ENCODE data around the gene EBPL. TPM values are rescaled to one million over a fixed set of nuclear protein-coding genes. Genes with fewer than 3 reads are reported as not detected.

The EBPL gene
- total and polyA plus RNA-seq, 9 donors = 48.7 to 112 (median 70.0) TPM

GRCh38 chr13:49670828-49671227, 20.5 kb downstream of the EBPL start:
- H3K27ac ChIP-seq = no peak overlapping the region
- TF ChIP-seq CTCF (IDR thresholded peaks at IDR 0.05) (no peak), EP300 (IDR thresholded peaks at IDR 0.05) (no peak), POLR2A (IDR thresholded peaks at IDR 0.05) (no peak)
- DNase-seq = no peak
- no peaks in the 10 kb centered on the region for H3K4me1 ChIP-seq (ENCODE audit: insufficient read depth)
- H3K4me3 ChIP-seq = no peak overlapping the region
- no peaks in the 10 kb centered on the region for H3K9me3 ChIP-seq
- 50 to 70% (median 70%) methylated on average over 5 of the region's 5 CpGs for WGBS, 3 donors
- no peaks in the 10 kb centered on the region for H3K27me3 ChIP-seq
- intact Hi-C loops (cut with DNase I) = loop anchor here in 2 of 4 donors (5.0 to 10.0 kb wide), 2 partner anchors 174 to 176 kb away; no protein-coding TSS in a partner anchor
- no peaks in the 10 kb centered on the region for H3K36me3 ChIP-seq

GRCh38 chr13:49669735-49670309, 21.5 kb downstream of the EBPL start:
- Histone ChIP-seq H3K36me3 (no peaks in the 10 kb centered on the region), H3K4me1 (ENCODE audit: insufficient read depth) (no peaks in the 10 kb centered on the region), H3K27me3 (no peaks in the 10 kb centered on the region), H3K4me3 (no peak overlapping the region), H3K27ac (no peak overlapping the region), H3K9me3 (no peaks in the 10 kb centered on the region)
- intact Hi-C loops (cut with DNase I) = loop anchor here in 3 of 4 donors (5.0 to 10.0 kb wide), 2 partner anchors 175 to 177 kb away; no protein-coding TSS in a partner anchor
- 40 to 45% (median 42%) methylated on average over 5 of the region's 5 CpGs for WGBS, 3 donors
- peak; percentile 31 to 61 (median 56) for DNase-seq
- TF ChIP-seq POLR2A (IDR thresholded peaks at IDR 0.05) = no peak
- peak; percentile 43 to 48 (median 44) for TF ChIP-seq CTCF (IDR thresholded peaks at IDR 0.05)
- no peak for TF ChIP-seq EP300 (IDR thresholded peaks at IDR 0.05)

- Histone ChIP-seq H3K4me3 (no peak overlapping the region), H3K36me3 (no peaks in the 10 kb centered on the region), H3K9me3 (no peaks in the 10 kb centered on the region), H3K27ac (no peak overlapping the region), H3K27me3 (no peaks in the 10 kb centered on the region), H3K4me1 (ENCODE audit: insufficient read depth) (no peaks in the 10 kb centered on the region)
- 76 to 77% (median 76%) methylated on average over 2 of the region's 2 CpGs for WGBS, 3 donors
- DNase-seq = no peak
- intact Hi-C loops (cut with DNase I) = loop anchor here in 1 of 4 donors (10.0 kb wide), 1 partner anchor 177 kb away; no protein-coding TSS in a partner anchor
- TF ChIP-seq POLR2A (IDR thresholded peaks at IDR 0.05) = no peak
- TF ChIP-seq CTCF (IDR thresholded peaks at IDR 0.05) = no peak
- TF ChIP-seq EP300 (IDR thresholded peaks at IDR 0.05) = no peak
Observed at GRCh38 chr13:49667773-49668172, 23.5 kb downstream of the EBPL start.

- H3K4me3 ChIP-seq = no peak overlapping the region
- H3K9me3 ChIP-seq = no peaks in the 10 kb centered on the region
- WGBS, 3 donors = 83 to 88% (median 86%) methylated on average over 4 of the region's 4 CpGs
- TF ChIP-seq POLR2A (IDR thresholded peaks at IDR 0.05) = no peak
- intact Hi-C loops (cut with DNase I) = loop anchor here in 1 of 4 donors (10.0 kb wide), 1 partner anchor 180 kb away; no protein-coding TSS in a partner anchor
- no peaks in the 10 kb centered on the region for H3K27me3 ChIP-seq
- H3K4me1 ChIP-seq (ENCODE audit: insufficient read depth) = no peaks in the 10 kb centered on the region
- no peak for DNase-seq
- no peaks in the 10 kb centered on the region for H3K36me3 ChIP-seq
- no peak overlapping the region for H3K27ac ChIP-seq
Observed at GRCh38 chr13:49664606-49665005, 26.7 kb downstream of the EBPL start.

- H3K27ac ChIP-seq = no peak overlapping the region
- intact Hi-C loops (cut with DNase I) = loop anchor here in 1 of 4 donors (10.0 kb wide), 1 partner anchor 188 kb away; no protein-coding TSS in a partner anchor
- no peak overlapping the region for H3K4me3 ChIP-seq
- 82 to 94% (median 90%) methylated on average over 9 of the region's 9 CpGs for WGBS, 3 donors
- peaks cover 1% of the 10 kb centered on the region for H3K4me1 ChIP-seq (ENCODE audit: insufficient read depth)
- TF ChIP-seq EP300 (IDR thresholded peaks at IDR 0.05) (no peak), CTCF (IDR thresholded peaks at IDR 0.05) (no peak), POLR2A (IDR thresholded peaks at IDR 0.05) (no peak)
- DNase-seq = no peak
- H3K27me3 ChIP-seq = no peaks in the 10 kb centered on the region
- H3K36me3 ChIP-seq = no peaks in the 10 kb centered on the region
- H3K9me3 ChIP-seq = no peaks in the 10 kb centered on the region
Observed at GRCh38 chr13:49657241-49657641, 34.0 kb downstream of the EBPL start.
